BJ (cell line): ENCODE data around the gene C17orf114.

ENCODE experiments used
- CTCF ChIA-PET: fragments of 350-600 bp; formaldehyde crosslinking; extraction: SDS; loops from one replicate; lab custom pipeline; 2021; ENCODE audit warnings: antibody characterized with exemption, inconsistent platforms; lab: Yijun Ruan, JAX
- POLR2A ChIA-PET: fragments of 300-600 bp; sonication (Branson Sonifier 250); formaldehyde crosslinking; extraction: SDS; loops from one replicate; lab custom pipeline; 2021; ENCODE audit warnings: antibody characterized with exemption; lab: Charles Lee
- DNase-seq: peaks from one replicate; pipeline ENCODE4 v3.0.0-alpha.2; 2011; ENCODE audit warnings: low read depth
- H3K27me3 ChIP-seq: 2 replicates; pipeline ENCODE4 v1.6.0; 2011; ENCODE audit warnings: low read length; ENCODE audit not compliant: control insufficient read depth, insufficient read depth
- H3K36me3 ChIP-seq: 2 replicates; pipeline ENCODE4 v1.5.1; 2011; ENCODE audit warnings: low read length; ENCODE audit not compliant: control insufficient read depth, insufficient read depth
- H3K4me3 ChIP-seq: 2 replicates; pipeline ENCODE4 v1.5.1; 2011; ENCODE audit warnings: low read depth, mild to moderate bottlenecking, control low read depth, low read length
- CTCF ChIP-seq: IDR thresholded peaks from 2 replicates; pipeline ENCODE4 v1.5.1; 2011; ENCODE audit warnings: low read depth, mild to moderate bottlenecking, control low read depth, inconsistent platforms, low read length, moderate library complexity; ENCODE audit not compliant: insufficient read depth

Gene C17orf114

GRCh38 chr17:4790705-4791088 lies 11.4 kb downstream of the C17orf114 start:
- Histone ChIP-seq H3K27me3 (peaks cover under 1% of the 10 kb centered on the region; the same call in 1 of the 2 replicates), H3K4me3 (peak overlapping the region; percentile 69), H3K36me3 (no peaks in the 10 kb centered on the region)
- no peak for DNase-seq
- CTCF ChIA-PET: interaction anchor here (0.7 to 7.9 kb wide), 27 partner anchors 8 to 118 kb away, joined by 3 to 112 read pairs (median 7); partner anchors contain the start of genes ARRB2, C17orf107, CHRNE and PLD2
- TF ChIP-seq CTCF: no peak
- POLR2A ChIA-PET: no interaction called here

- Histone ChIP-seq H3K4me3 (peak overlapping the region; percentile 69), H3K36me3 (no peaks in the 10 kb centered on the region), H3K27me3 (peaks cover 6% of the 10 kb centered on the region)
- peak; percentile 36 for DNase-seq
- TF ChIP-seq CTCF: peak; percentile 62
- CTCF ChIA-PET: interaction anchor here (0.6 to 7.9 kb wide), 31 partner anchors 8 to 122 kb away, joined by 3 to 112 read pairs (median 7); partner anchors contain the start of genes ARRB2, C17orf107, CHRNE and PLD2
- POLR2A ChIA-PET: interaction anchor here (0.7 kb wide), 1 partner anchor 16 kb away, joined by 5 read pairs; the partner anchor contains the start of gene PLD2
These were observed 12.0 kb downstream of the C17orf114 start for GRCh38 chr17:4789951-4790704.

- peak overlapping the region; percentile 69 for H3K4me3 ChIP-seq
- POLR2A ChIA-PET: interaction anchor here (0.7 kb wide), 1 partner anchor 17 kb away, joined by 5 read pairs; the partner anchor contains the start of gene PLD2
- peaks cover 7% of the 10 kb centered on the region for H3K27me3 ChIP-seq
These were observed 12.5 kb downstream of the C17orf114 start for GRCh38 chr17:4789701-4789950.

GRCh38 chr17:4788807-4789700 lies 13.1 kb downstream of the C17orf114 start, which contains the start of gene GLTPD2:
GLTPD2 (plus strand) TSS chr17:4788964; CDS start chr17:4789012, 48 bp downstream.
- ChIA-PET POLR2A (interaction anchor here (0.7 kb wide), 1 partner anchor 18 kb away, joined by 5 read pairs; the partner anchor contains the start of gene PLD2), CTCF (interaction anchor here (0.6 to 7.9 kb wide), 28 partner anchors 9 to 123 kb away, joined by 3 to 112 read pairs (median 7); partner anchors contain the start of genes ARRB2, C17orf107, CHRNE and PLD2)
- TF ChIP-seq CTCF: no peak
- peak within 1 kb of the TSS; percentile 69 for H3K4me3 ChIP-seq
- H3K27me3 ChIP-seq: peaks cover 8% of the 10 kb centered on the region
- H3K36me3 ChIP-seq: no peaks in the 10 kb centered on the region
- no peak for DNase-seq

More at GRCh38 chr17:4789701-4789950, 12.5 kb downstream of the C17orf114 start:
- CTCF ChIA-PET: interaction anchor here (1.1 to 7.9 kb wide), 25 partner anchors 9 to 123 kb away, joined by 3 to 112 read pairs (median 7); partner anchors contain the start of genes ARRB2, C17orf107, CHRNE and PLD2
- TF ChIP-seq CTCF: no peak
- no peaks in the 10 kb centered on the region for H3K36me3 ChIP-seq
- no peak for DNase-seq
